Neutrophil (primary cell): Measurements from ENCODE around the gene RPL10.
A peak's percentile ranks its signal among the peaks of the same experiment; 100 is the strongest.

Source experiments
- H3K27ac ChIP-seq: fragments of 200-600 bp; sonication (generic); 2 replicates; pipeline ENCODE4 v1.5.1; 2016; ENCODE audit warnings: mild to moderate bottlenecking, moderate library complexity
- H3K27me3 ChIP-seq: fragments of 200-600 bp; sonication (generic); 2 replicates; pipeline ENCODE4 v1.6.0; 2016; ENCODE audit warnings: mild to moderate bottlenecking
- H3K36me3 ChIP-seq: fragments of 200-600 bp; sonication (generic); 2 replicates; pipeline ENCODE4 v1.5.1; 2017
- H3K4me1 ChIP-seq, 2 experiments: fragments of 200-600 bp in 1 of 2; sonication (generic) in 1 of 2; 1 replicate in 1 of 2; 2 replicates in 1 of 2; pipeline versions ENCODE4 v1.5.1 to v1.6.1; 2013 to 2016; ENCODE audit warnings: low read depth in 1 of 2, low read length in 1 of 2, mild to moderate bottlenecking in 1 of 2, moderate library complexity in 1 of 2; ENCODE audit not compliant: control insufficient read depth in 1 of 2, insufficient read depth in 1 of 2
- H3K4me3 ChIP-seq, 2 experiments: fragments of 200-600 bp in 1 of 2; sonication (generic) in 1 of 2; 1 replicate in 1 of 2; 2 replicates in 1 of 2; pipeline ENCODE4 v1.5.1; 2013 to 2016; ENCODE audit warnings: low read depth in 1 of 2, low read length in 1 of 2, mild to moderate bottlenecking in 1 of 2, moderate library complexity in 1 of 2
- H3K9me3 ChIP-seq: fragments of 200-600 bp; sonication (generic); 2 replicates; pipeline ENCODE4 v1.5.1; 2016
- CTCF ChIP-seq: fragments of 200-600 bp; sonication (generic); IDR thresholded peaks from 2 replicates; pipeline ENCODE4 v1.5.1; 2016; ENCODE audit warnings: antibody characterized with exemption

RPL10 gene

GRCh38 chrX:154363706-154364439 lies 34.3 kb upstream of the RPL10 start:
- no peak for TF ChIP-seq CTCF
- no peak overlapping the region for H3K4me3 ChIP-seq
- H3K9me3 ChIP-seq: no peaks in the 10 kb centered on the region
- peaks cover 89% of the 10 kb centered on the region for H3K36me3 ChIP-seq
- no peaks in the 10 kb centered on the region for H3K27me3 ChIP-seq
- H3K27ac ChIP-seq: peak overlapping the region; percentile 25
- H3K4me1 ChIP-seq: peaks cover 15 to 17% of the 10 kb centered on the region in 2 experiments

- peaks cover 77% of the 10 kb centered on the region for H3K36me3 ChIP-seq
- H3K27ac ChIP-seq: peak overlapping the region; percentile 97
- H3K4me1 ChIP-seq: peaks cover 17 to 23% of the 10 kb centered on the region in 2 experiments
- no peak overlapping the region for H3K4me3 ChIP-seq
- no peak for TF ChIP-seq CTCF
- H3K9me3 ChIP-seq: no peaks in the 10 kb centered on the region
- H3K27me3 ChIP-seq: no peaks in the 10 kb centered on the region
Measured at GRCh38 chrX:154365052-154365600, 33.1 kb upstream of the RPL10 start.

GRCh38 chrX:154365997-154366665 lies 32.0 kb upstream of the RPL10 start:
- Histone ChIP-seq H3K4me1 (peaks cover 17 to 24% of the 10 kb centered on the region in 2 experiments), H3K4me3 (no peak overlapping the region), H3K27ac (peak overlapping the region; percentile 97), H3K27me3 (no peaks in the 10 kb centered on the region), H3K36me3 (peaks cover 69% of the 10 kb centered on the region), H3K9me3 (no peaks in the 10 kb centered on the region)
- no peak for TF ChIP-seq CTCF

GRCh38 chrX:154366666-154367055 lies 31.5 kb upstream of the RPL10 start:
- no peak for TF ChIP-seq CTCF
- Histone ChIP-seq H3K4me1 (peaks cover 17 to 24% of the 10 kb centered on the region in 2 experiments), H3K36me3 (peaks cover 63% of the 10 kb centered on the region), H3K27ac (peak overlapping the region; percentile 97), H3K9me3 (no peaks in the 10 kb centered on the region), H3K27me3 (no peaks in the 10 kb centered on the region), H3K4me3 (no peak overlapping the region)

GRCh38 chrX:154367474-154368308 lies 30.5 kb upstream of the RPL10 start:
- no peak for TF ChIP-seq CTCF
- H3K36me3 ChIP-seq: peaks cover 53% of the 10 kb centered on the region

More at GRCh38 chrX:154367474-154368308, 30.5 kb upstream of the RPL10 start:
- peak overlapping the region; percentile 97 for H3K27ac ChIP-seq
- peak overlapping the region; percentile 73 to 91 for H3K4me3 ChIP-seq
- no peaks in the 10 kb centered on the region for H3K9me3 ChIP-seq
- peaks cover 27 to 34% of the 10 kb centered on the region in 2 experiments for H3K4me1 ChIP-seq
- no peaks in the 10 kb centered on the region for H3K27me3 ChIP-seq
